ENCODE results near the gene DPH2. TPM values are rescaled to one million over a fixed set of nuclear protein-coding genes. Genes with fewer than 3 reads are reported as not detected.

The DPH2 gene
- total RNA-seq, 1 experiment from 2014 or later, result 38.9 TPM

DNA sequence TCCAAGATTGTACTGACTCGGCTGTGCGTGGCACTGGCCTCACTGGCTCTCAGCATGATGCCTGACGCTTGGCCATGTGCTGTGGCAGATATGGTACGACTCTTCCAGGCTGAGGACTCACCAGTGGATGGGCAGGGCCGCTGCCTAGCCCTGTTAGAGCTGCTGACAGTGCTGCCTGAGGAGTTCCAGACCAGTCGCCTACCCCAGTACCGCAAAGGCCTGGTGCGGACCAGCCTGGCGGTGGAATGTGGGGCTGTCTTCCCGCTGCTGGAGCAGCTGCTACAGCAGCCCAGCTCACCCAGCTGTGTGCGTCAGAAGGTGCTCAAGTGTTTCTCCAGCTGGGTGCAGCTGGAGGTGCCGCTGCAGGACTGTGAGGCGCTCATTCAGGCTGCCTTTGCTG is 20.1 kb upstream of the DPH2 start:
- Mint-ChIP-seq H3K4me3 (ENCODE audit: unreplicated experiment) (no peak overlapping the region), H3K27me3 (ENCODE audit: insufficient read depth, unreplicated experiment) (no peaks in the 10 kb centered on the region), H3K27ac (ENCODE audit: low read depth, unreplicated experiment) (no peak overlapping the region), H3K36me3 (ENCODE audit: insufficient read depth, unreplicated experiment) (peaks cover 5% of the 10 kb centered on the region), H3K4me1 (ENCODE audit: insufficient read depth, unreplicated experiment) (peaks cover 30% of the 10 kb centered on the region), H3K9me3 (ENCODE audit: unreplicated experiment) (no peaks in the 10 kb centered on the region)
- intact Hi-C loops (cut with micrococcal nuclease), result no loop called here
- BruUV-seq (replicated peaks), result no TSS peak
- ChIA-PET CTCF (interaction anchor here (2.4 kb wide), 1 partner anchor 15 kb away, joined by 16 read pairs; the partner anchor contains the start of gene ARTN), POLR2A (interaction anchor here (1.1 to 2.0 kb wide), 3 partner anchors 15 to 25 kb away, joined by 3 to 12 read pairs (median 3); partner anchors contain the start of gene ATP6V0B)
- DNase-seq (ENCODE audit: unreplicated experiment), result no peak
- TF ChIP-seq, protein P1, sequence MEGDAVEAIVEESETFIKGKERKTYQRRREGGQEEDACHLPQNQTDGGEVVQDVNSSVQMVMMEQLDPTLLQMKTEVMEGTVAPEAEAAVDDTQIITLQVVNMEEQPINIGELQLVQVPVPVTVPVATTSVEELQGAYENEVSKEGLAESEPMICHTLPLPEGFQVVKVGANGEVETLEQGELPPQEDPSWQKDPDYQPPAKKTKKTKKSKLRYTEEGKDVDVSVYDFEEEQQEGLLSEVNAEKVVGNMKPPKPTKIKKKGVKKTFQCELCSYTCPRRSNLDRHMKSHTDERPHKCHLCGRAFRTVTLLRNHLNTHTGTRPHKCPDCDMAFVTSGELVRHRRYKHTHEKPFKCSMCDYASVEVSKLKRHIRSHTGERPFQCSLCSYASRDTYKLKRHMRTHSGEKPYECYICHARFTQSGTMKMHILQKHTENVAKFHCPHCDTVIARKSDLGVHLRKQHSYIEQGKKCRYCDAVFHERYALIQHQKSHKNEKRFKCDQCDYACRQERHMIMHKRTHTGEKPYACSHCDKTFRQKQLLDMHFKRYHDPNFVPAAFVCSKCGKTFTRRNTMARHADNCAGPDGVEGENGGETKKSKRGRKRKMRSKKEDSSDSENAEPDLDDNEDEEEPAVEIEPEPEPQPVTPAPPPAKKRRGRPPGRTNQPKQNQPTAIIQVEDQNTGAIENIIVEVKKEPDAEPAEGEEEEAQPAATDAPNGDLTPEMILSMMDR (IDR thresholded peaks at IDR 0.05; ENCODE audit: unreplicated experiment), result no peak

GRCh38 chr1:43951021-43951985 is 18.5 kb upstream of the DPH2 start:
- ChIA-PET CTCF (interaction anchor here (0.7 to 2.4 kb wide), 5 partner anchors 16 to 424 kb away, joined by 3 to 16 read pairs (median 3); partner anchors contain the start of gene ARTN), POLR2A (interaction anchor here (1.4 kb wide), 1 partner anchor 13 kb away, joined by 3 read pairs; no protein-coding TSS in a partner anchor)
- Mint-ChIP-seq H3K27me3 (ENCODE audit: insufficient read depth, unreplicated experiment) (no peaks in the 10 kb centered on the region), H3K36me3 (ENCODE audit: insufficient read depth, unreplicated experiment) (peaks cover 2% of the 10 kb centered on the region), H3K27ac (ENCODE audit: low read depth, unreplicated experiment) (no peak overlapping the region), H3K4me1 (ENCODE audit: insufficient read depth, unreplicated experiment) (peaks cover 17% of the 10 kb centered on the region), H3K4me3 (ENCODE audit: unreplicated experiment) (no peak overlapping the region), H3K9me3 (ENCODE audit: unreplicated experiment) (no peaks in the 10 kb centered on the region)
- intact Hi-C loops (cut with micrococcal nuclease), result no loop called here
- DNase-seq (ENCODE audit: unreplicated experiment), result no peak
- TF ChIP-seq, protein P1 (IDR thresholded peaks at IDR 0.05; ENCODE audit: unreplicated experiment), result no peak
- no TSS peak for BruUV-seq (replicated peaks)

DNA sequence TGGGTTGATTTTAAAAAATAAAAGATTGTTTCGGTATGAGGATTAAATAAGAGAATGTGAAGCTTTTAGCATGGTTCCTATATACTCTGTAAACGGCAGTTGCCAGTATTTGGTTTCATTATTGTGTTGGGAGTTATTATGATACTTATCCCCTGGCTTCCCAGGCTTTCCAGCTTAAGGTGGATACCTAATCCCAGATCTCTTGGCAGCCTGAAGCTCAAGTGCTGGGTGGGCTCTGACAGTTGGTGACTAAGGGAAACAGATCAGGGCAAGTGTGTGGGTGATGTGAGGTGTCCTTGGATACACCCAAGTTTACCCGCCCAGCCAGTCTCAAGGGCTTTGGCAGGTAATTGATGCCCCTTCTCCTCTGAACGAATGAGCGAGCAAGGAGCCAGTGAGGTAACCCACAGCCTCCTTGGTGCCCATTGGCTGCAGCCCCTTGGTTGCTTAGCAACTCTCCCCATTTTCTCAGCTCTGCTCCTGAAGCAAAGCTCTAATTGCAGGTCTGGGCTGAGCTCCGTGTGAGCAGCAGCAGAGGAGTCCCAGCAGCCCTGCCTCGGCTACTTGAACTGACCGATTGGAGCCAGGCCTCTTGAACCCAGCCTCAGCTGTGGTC is 17.0 kb upstream of the DPH2 start:
- Mint-ChIP-seq H3K4me3 (ENCODE audit: unreplicated experiment) (no peak overlapping the region), H3K4me1 (ENCODE audit: insufficient read depth, unreplicated experiment) (peaks cover 17% of the 10 kb centered on the region), H3K27ac (ENCODE audit: low read depth, unreplicated experiment) (no peak overlapping the region), H3K9me3 (ENCODE audit: unreplicated experiment) (no peaks in the 10 kb centered on the region), H3K27me3 (ENCODE audit: insufficient read depth, unreplicated experiment) (no peaks in the 10 kb centered on the region), H3K36me3 (ENCODE audit: insufficient read depth, unreplicated experiment) (no peaks in the 10 kb centered on the region)
- POLR2A ChIA-PET, result no interaction called here
- intact Hi-C loops (cut with micrococcal nuclease), result no loop called here
- no peak for DNase-seq (ENCODE audit: unreplicated experiment)
- TF ChIP-seq, protein P1 (IDR thresholded peaks at IDR 0.05; ENCODE audit: unreplicated experiment), result no peak
- CTCF ChIA-PET, result interaction anchor here (0.6 to 2.0 kb wide), 3 partner anchors 18 to 699 kb away, joined by 3 to 10 read pairs (median 4); no protein-coding TSS in a partner anchor
- BruUV-seq (replicated peaks), result no TSS peak

DNA sequence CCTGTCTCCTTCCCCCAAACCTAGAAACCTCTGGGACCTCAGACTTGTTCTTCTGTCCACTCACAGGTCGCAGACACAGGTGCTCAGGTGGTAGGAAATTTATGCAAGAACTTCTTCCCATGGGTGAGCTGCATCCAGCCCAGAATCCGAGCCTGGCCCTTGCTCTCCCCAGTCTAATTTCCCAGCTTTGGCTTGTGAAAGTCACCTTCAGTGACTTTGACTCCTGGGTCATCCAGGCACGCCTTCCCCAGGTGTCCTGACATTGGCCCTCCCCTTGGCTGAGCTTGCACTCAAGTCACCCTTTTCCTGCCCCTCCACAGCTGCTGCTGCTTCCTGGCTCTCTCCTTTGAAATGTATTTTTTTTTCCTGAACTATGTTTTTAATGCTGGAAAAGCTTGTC is 16.4 kb upstream of the DPH2 start:
- POLR2A ChIA-PET, result no interaction called here
- no peaks in the 10 kb centered on the region for H3K9me3 Mint-ChIP-seq (ENCODE audit: unreplicated experiment)
- DNase-seq (ENCODE audit: unreplicated experiment), result no peak
- TF ChIP-seq, protein P1 (IDR thresholded peaks at IDR 0.05; ENCODE audit: unreplicated experiment), result no peak
- H3K36me3 Mint-ChIP-seq (ENCODE audit: insufficient read depth, unreplicated experiment), result no peaks in the 10 kb centered on the region
- CTCF ChIA-PET, result interaction anchor here (1.4 to 2.0 kb wide), 2 partner anchors 19 to 40 kb away, joined by 4 to 10 read pairs; no protein-coding TSS in a partner anchor
- BruUV-seq (replicated peaks), result no TSS peak
- H3K4me3 Mint-ChIP-seq (ENCODE audit: unreplicated experiment), result no peak overlapping the region
- no peak overlapping the region for H3K27ac Mint-ChIP-seq (ENCODE audit: low read depth, unreplicated experiment)
- H3K27me3 Mint-ChIP-seq (ENCODE audit: insufficient read depth, unreplicated experiment), result no peaks in the 10 kb centered on the region
- intact Hi-C loops (cut with micrococcal nuclease), result no loop called here
- H3K4me1 Mint-ChIP-seq (ENCODE audit: insufficient read depth, unreplicated experiment), result peaks cover 12% of the 10 kb centered on the region

All from MCF 10A (cell line).